Measurements from ENCODE around the gene NFATC1. TPM values are rescaled to one million over a fixed set of nuclear protein-coding genes. Genes with fewer than 3 reads are reported as not detected.

NFATC1 gene
- total RNA-seq, 4 donors from 2014 or later = 13.1 to 21.3 (median 16.2) TPM

DNA sequence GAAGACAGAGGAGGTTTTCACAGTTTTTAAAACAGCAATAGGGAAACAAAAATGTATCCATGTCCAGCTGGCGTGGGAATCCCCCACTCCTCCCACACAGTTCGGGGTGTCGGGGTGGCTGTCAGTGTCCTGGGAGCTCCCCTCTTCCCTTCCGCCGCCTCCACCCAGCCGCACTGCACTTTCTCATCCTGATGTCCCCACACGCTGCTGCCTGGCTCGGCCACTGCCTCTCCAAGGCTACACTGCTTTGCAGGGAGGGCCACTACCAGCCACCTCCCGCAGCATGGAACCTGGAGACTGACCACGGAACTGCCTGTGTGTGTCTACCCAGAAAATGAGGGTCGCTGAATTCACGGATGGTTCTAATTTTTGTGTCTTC lies 145.2 kb downstream of the NFATC1 start:
- 72 to 79% methylated on average over 3 to 10 of the region's 12 CpGs for WGBS, 2 donors (ENCODE audit: low coverage in 1 of 2)
- TF ChIP-seq POLR2A (IDR thresholded peaks at IDR 0.05) (no peak), EP300 (IDR thresholded peaks at IDR 0.05) (no peak), POLR2AphosphoS5 (IDR thresholded peaks at IDR 0.05) (no peak)
- TF ChIP-seq, protein P1, sequence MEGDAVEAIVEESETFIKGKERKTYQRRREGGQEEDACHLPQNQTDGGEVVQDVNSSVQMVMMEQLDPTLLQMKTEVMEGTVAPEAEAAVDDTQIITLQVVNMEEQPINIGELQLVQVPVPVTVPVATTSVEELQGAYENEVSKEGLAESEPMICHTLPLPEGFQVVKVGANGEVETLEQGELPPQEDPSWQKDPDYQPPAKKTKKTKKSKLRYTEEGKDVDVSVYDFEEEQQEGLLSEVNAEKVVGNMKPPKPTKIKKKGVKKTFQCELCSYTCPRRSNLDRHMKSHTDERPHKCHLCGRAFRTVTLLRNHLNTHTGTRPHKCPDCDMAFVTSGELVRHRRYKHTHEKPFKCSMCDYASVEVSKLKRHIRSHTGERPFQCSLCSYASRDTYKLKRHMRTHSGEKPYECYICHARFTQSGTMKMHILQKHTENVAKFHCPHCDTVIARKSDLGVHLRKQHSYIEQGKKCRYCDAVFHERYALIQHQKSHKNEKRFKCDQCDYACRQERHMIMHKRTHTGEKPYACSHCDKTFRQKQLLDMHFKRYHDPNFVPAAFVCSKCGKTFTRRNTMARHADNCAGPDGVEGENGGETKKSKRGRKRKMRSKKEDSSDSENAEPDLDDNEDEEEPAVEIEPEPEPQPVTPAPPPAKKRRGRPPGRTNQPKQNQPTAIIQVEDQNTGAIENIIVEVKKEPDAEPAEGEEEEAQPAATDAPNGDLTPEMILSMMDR (IDR thresholded peaks at IDR 0.05) = no peak
- Histone ChIP-seq H3K9me3 (peaks cover 0 to 10% (median 0%) of the 10 kb centered on the region in 3 donors), H3K27me3 (peaks cover 10% of the 10 kb centered on the region), H3K36me3 (no peaks in the 10 kb centered on the region), H3K27ac (no peak overlapping the region), H3K4me1 (no peaks in the 10 kb centered on the region), H3K4me3 (no peak overlapping the region)
- no peak for ATAC-seq

DNA sequence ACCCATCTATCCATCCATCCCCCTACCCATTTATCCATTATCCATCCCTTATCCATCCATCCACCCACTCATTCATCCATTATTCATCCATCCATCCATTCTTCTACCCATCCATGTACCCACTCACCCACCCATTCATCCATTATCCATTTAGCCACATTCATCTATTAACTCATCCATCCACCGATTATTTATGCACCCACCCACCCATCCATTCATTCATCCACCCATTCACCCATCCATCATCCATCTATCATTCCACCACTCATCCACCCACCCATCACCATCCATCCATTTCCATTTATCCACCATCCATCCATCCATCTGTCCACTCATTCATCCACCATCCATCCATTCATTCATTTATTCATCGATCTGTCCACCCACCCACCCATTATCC lies 146.5 kb downstream of the NFATC1 start:
- H3K4me1 ChIP-seq = no peaks in the 10 kb centered on the region
- H3K4me3 ChIP-seq = no peak overlapping the region
- H3K36me3 ChIP-seq = no peaks in the 10 kb centered on the region
- TF ChIP-seq EP300 (IDR thresholded peaks at IDR 0.05) (no peak), POLR2A (IDR thresholded peaks at IDR 0.05) (no peak), POLR2AphosphoS5 (IDR thresholded peaks at IDR 0.05) (no peak)
- TF ChIP-seq, protein P1 (IDR thresholded peaks at IDR 0.05) = no peak
- no peak overlapping the region for H3K27ac ChIP-seq
- WGBS, 2 donors (ENCODE audit: low coverage in 1 of 2) = 92 to 100% methylated on average over 2 of the region's 2 CpGs
- H3K9me3 ChIP-seq = peaks cover 0 to 10% (median 0%) of the 10 kb centered on the region in 3 donors
- H3K27me3 ChIP-seq = peaks cover 10% of the 10 kb centered on the region
- ATAC-seq = no peak

DNA sequence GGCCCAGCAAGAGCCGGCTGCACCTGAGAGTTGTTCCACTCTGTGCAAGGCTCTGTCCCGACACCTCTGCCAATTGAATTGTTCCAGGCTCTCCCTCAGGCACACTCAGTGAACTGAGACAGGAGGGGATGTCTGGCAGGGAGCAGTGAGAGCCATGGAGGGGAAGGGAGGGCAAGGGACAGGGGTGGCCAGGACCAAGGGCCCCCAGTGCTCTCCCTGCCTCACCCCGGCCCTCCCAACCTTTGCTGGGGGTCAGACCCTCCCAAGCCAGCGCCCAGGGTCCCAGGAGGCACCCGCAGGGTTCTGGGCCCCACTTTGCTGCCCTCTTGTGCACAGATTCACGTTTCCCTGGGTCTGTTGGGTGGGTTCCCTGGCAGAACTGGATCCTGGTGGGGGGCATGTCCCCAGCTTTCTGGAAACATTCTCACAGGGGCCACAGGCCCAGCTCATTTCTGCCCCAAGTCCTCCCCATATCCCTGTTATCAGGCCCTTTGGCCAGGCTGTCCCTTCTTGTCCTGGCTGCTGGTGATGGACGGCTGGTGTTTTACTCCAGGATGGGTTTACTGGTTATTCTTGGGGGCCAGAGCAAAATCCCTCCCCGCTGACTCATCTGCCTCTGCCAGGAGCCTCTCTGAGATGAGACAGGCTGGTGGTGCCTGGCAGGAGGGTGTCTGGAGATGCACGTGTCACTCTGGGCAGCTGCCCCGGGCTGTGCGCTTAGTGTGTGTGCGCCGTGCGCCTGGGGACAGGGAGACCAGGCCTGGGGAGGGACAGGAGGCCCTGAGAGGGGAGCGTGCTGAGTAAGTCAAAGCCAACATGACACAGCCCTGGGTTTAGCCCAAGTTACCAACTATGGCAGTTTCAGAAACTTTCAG lies 147.4 kb downstream of the NFATC1 start:
- WGBS, 2 donors (ENCODE audit: low coverage in 1 of 2) = no CpG with 5 or more reads among the region's 15 CpGs
- Histone ChIP-seq H3K27me3 (peaks cover 20% of the 10 kb centered on the region), H3K27ac (no peak overlapping the region), H3K4me3 (no peak overlapping the region), H3K36me3 (no peaks in the 10 kb centered on the region), H3K4me1 (no peaks in the 10 kb centered on the region), H3K9me3 (peaks cover 0 to 3% (median 0%) of the 10 kb centered on the region in 3 donors)
- no peak for TF ChIP-seq POLR2A (IDR thresholded peaks at IDR 0.05)
- TF ChIP-seq, protein P1 (IDR thresholded peaks at IDR 0.05) = no peak
- no peak for TF ChIP-seq EP300 (IDR thresholded peaks at IDR 0.05)
- TF ChIP-seq POLR2AphosphoS5 (IDR thresholded peaks at IDR 0.05) = no peak
- no peak for ATAC-seq

DNA sequence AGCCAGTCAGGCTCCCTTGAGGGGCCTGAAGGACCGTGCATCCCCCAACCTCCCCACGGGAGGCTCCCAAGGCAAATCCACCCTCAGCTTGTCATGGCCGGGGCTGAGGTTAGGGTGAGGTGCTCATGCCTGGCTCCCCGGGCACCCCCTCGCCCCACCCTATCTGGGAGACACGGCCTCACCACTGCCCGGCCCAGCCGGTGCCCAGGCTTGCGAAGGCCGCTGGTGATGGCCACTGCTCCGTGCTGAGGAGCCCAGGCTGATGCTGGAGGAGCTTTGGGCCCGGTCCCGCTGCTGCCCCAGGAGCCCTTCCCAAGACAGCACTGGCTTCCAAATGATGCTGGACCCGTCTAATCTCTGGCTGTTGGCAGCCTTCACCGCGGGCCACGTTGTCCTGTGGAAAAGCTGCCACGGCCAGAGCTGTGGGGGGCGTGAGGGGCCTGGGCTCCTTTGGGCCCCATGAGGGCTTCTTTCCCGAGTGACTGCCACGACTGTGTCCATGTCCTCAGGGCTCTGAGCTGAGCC lies 148.2 kb downstream of the NFATC1 start:
- no peak for ATAC-seq
- TF ChIP-seq EP300 (IDR thresholded peaks at IDR 0.05) (no peak), POLR2AphosphoS5 (IDR thresholded peaks at IDR 0.05) (no peak), POLR2A (IDR thresholded peaks at IDR 0.05) (no peak)
- TF ChIP-seq, protein P1 (IDR thresholded peaks at IDR 0.05) = no peak
- no peaks in the 10 kb centered on the region for H3K9me3 ChIP-seq
- H3K4me3 ChIP-seq = no peak overlapping the region
- H3K27ac ChIP-seq = no peak overlapping the region
- H3K4me1 ChIP-seq = no peaks in the 10 kb centered on the region
- WGBS, 2 donors (ENCODE audit: low coverage in 1 of 2) = no CpG with 5 or more reads among the region's 21 CpGs
- no peaks in the 10 kb centered on the region for H3K36me3 ChIP-seq
- H3K27me3 ChIP-seq = peaks cover 28% of the 10 kb centered on the region
